Omental fat pad (tissue), 4 donors: ENCODE results near the gene CYFIP2. TPM values are rescaled to one million over a fixed set of nuclear protein-coding genes. Genes with fewer than 3 reads are reported as not detected.

Experiments used
- ATAC-seq: fragments of 150-250 bp; one replicate; pipeline ENCODE4 v1.9.1; 2016; ENCODE audit warnings: mild to moderate bottlenecking, moderate library complexity; ENCODE audit not compliant: low FRiP score
- DNase-seq: peaks from one replicate; pipeline ENCODE4 v3.0.0-alpha.2; 2019; ENCODE audit warnings: low spot score
- total RNA-seq, 4 donors: library from RNA; depleted of rRNA; stranded (reverse); fragments of >200 nt; gene quantifications; one replicate each; pipeline ENCODE4 v1.1.0, GENCODE V29; 2016
- TF ChIP-seq, protein P1 (sequence below), 3 donors: fragments of 450-650 bp; IDR thresholded peaks; one replicate each; pipeline ENCODE4 v1.5.1; 2016 to 2017; ENCODE audit warnings: antibody characterized with exemption in 3 of 3, mild to moderate bottlenecking in 3 of 3, moderate library complexity in 2 of 3

CYFIP2 gene
- total RNA-seq, 4 donors from 2014 or later, result 12.7 to 25.5 (median 15.8) TPM

DNA sequence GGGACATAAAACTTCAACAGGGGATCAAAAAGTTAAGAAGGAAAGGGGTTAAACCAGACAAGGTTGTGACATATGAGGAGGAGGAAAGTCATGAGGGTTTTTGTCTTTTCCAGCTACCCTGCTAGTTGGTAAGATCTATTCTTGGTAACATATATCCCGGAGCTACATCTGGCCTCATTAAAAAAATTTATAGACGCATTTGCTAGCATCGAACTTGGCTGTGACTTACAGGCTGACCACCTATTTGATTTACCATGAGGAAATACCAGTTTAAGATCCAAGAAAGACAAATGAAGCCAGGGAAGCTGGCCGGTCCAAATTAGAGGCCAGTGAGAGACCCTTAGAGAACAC, 106.5 kb downstream of the CYFIP2 start:
- DNase-seq (no peak), ATAC-seq (no peak)
- TF ChIP-seq, protein P1, sequence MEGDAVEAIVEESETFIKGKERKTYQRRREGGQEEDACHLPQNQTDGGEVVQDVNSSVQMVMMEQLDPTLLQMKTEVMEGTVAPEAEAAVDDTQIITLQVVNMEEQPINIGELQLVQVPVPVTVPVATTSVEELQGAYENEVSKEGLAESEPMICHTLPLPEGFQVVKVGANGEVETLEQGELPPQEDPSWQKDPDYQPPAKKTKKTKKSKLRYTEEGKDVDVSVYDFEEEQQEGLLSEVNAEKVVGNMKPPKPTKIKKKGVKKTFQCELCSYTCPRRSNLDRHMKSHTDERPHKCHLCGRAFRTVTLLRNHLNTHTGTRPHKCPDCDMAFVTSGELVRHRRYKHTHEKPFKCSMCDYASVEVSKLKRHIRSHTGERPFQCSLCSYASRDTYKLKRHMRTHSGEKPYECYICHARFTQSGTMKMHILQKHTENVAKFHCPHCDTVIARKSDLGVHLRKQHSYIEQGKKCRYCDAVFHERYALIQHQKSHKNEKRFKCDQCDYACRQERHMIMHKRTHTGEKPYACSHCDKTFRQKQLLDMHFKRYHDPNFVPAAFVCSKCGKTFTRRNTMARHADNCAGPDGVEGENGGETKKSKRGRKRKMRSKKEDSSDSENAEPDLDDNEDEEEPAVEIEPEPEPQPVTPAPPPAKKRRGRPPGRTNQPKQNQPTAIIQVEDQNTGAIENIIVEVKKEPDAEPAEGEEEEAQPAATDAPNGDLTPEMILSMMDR (IDR thresholded peaks at IDR 0.05), result no peak

- no peak for ATAC-seq
Observed at GRCh38 chr5:157378509-157378908, 112.6 kb downstream of the CYFIP2 start.

DNA sequence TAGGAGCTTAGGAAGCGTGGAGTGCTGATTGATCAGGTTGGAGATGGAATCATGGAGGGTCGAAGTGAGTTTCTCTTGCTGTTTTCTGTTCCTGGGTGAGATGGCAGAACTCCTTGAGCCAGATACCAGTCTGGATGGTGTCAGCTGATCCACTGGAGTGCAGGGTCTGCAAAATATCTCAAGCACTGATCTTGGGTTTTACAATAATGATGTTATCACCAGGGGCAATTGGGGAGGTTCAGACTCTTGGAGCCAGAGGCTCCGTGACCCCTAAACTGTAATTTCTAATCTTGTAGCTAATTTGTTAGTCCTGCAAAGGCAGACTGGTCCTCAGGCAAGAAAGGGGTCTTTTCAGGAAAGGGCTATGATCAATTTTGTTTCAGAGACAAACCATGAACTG, 114.1 kb downstream of the CYFIP2 start:
- ATAC-seq (no peak), DNase-seq (no peak)
- TF ChIP-seq, protein P1 (IDR thresholded peaks at IDR 0.05), result no peak

More at GRCh38 chr5:157378509-157378908, 112.6 kb downstream of the CYFIP2 start:
- TF ChIP-seq, protein P1 (IDR thresholded peaks at IDR 0.05), result no peak
- no peak for DNase-seq

DNA sequence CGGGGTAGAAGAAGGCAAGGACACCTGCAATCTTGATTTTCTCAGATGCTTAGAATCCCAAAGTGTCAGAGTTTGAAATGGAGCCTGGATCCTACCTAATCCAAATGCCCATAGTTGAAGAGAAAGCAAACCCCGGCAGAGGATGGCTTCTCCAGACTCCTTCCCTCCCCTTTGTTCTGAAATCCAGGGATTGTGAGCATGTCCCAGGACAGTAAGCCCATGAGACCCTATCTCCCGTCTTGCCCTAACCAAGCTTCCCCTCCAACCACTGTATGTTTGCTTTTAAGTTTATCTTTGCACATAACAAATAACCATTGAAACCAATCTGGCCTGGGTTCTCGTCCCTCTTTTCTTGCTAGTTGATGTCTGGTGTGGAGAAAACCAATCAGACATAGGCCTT, 115.8 kb downstream of the CYFIP2 start:
- TF ChIP-seq, protein P1 (IDR thresholded peaks at IDR 0.05), result no peak
- DNase-seq (no peak), ATAC-seq (no peak)

- TF ChIP-seq, protein P1 (IDR thresholded peaks at IDR 0.05), result no peak
- ATAC-seq (no peak), DNase-seq (no peak)
Observed at GRCh38 chr5:157382996-157383800, 117.3 kb downstream of the CYFIP2 start.

DNA sequence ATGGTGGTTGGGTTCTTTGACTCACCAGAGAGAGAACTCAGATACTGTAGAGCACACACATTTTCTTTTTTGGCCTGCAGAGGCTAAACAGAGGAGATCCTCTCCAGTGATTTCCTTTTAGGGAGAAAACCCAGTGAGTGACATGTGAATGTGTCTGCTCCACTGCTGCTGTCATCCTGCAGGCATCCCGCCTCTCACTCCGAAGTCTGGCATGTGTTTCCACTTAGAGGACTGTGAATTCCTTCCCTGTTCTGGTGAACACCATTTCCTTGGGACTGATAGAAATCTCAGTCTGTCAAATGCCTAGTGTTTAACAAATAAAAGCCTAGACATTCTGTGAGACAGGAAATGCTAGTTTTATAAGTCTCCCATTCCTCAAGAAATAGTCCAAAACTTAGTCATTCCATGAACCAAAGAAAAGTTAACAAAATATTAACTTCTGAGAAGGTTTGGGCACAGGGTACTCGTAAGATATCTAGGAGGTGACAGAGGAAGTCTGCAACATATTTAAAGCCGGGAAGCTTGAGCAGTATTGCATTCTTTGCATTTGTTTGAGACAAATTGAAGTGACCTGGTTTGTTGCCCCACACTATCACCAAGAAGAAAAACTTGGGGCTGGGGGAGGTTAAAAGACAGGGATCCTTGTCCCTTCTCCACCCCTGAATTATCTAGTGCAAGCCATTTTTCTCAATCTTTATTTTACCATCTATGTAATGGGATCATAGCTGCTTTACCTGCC, 119.2 kb downstream of the CYFIP2 start:
- no peak for DNase-seq
- ATAC-seq, result no peak
- TF ChIP-seq, protein P1 (IDR thresholded peaks at IDR 0.05), result no peak
